GM23338 (cell line): Measurements from ENCODE around the gene TARBP1. TPM values are rescaled to one million over a fixed set of nuclear protein-coding genes. Genes with fewer than 3 reads are reported as not detected.

Experiments
- ATAC-seq: fragments of 200-7000 bp; cut with Tn5 transposase; 3 replicates; pipeline ENCODE4 v1.9.1; 2020
- DNase-seq: peaks from one replicate; pipeline ENCODE4 v3.0.0-alpha.2; 2015; ENCODE audit warnings: low spot score
- H2AFZ ChIP-seq: fragments of 200-600 bp; sonication (generic); 2 replicates; pipeline ENCODE4 v1.8.0; 2016; ENCODE audit warnings: antibody characterized with exemption, mild to moderate bottlenecking, moderate library complexity
- H3F3A ChIP-seq: fragments of 200-600 bp; sonication (generic); replicated peaks from 2 replicates; pipeline ENCODE4 v1.8.0; 2017; ENCODE audit warnings: antibody characterized with exemption, mixed run types, low read depth
- H3K27ac ChIP-seq: fragments of 200-600 bp; sonication (generic); 2 replicates; pipeline ENCODE4 v1.6.1; 2016; ENCODE audit warnings: low read depth
- H3K27me3 ChIP-seq: fragments of 200-600 bp; sonication (generic); 2 replicates; pipeline ENCODE4 v1.8.0; 2016; ENCODE audit warnings: mild to moderate bottlenecking, mixed run types, moderate library complexity; ENCODE audit not compliant: insufficient read depth
- H3K36me3 ChIP-seq: fragments of 200-600 bp; sonication (generic); 2 replicates; pipeline ENCODE4 v1.8.0; 2016; ENCODE audit warnings: mild to moderate bottlenecking; ENCODE audit not compliant: insufficient read depth
- H3K4me1 ChIP-seq: fragments of 200-600 bp; sonication (generic); 2 replicates; pipeline ENCODE4 v1.8.0; 2016; ENCODE audit warnings: mild to moderate bottlenecking, moderate library complexity; ENCODE audit not compliant: insufficient read depth
- H3K4me2 ChIP-seq: fragments of 200-600 bp; sonication (generic); 2 replicates; pipeline ENCODE4 v1.7.1; 2017; ENCODE audit warnings: mixed run types
- H3K4me3 ChIP-seq: fragments of 200-600 bp; sonication (generic); 2 replicates; pipeline ENCODE4 v1.6.1; 2016; ENCODE audit warnings: mixed run types
- H3K79me2 ChIP-seq: fragments of 200-600 bp; sonication (generic); replicated peaks from 2 replicates; pipeline ENCODE4 v1.8.0; 2017; ENCODE audit warnings: mild to moderate bottlenecking; ENCODE audit not compliant: insufficient read depth
- H3K9me2 ChIP-seq: fragments of 200-600 bp; sonication (generic); 2 replicates; pipeline ENCODE4 v1.8.0; 2017; ENCODE audit not compliant: insufficient read depth
- H4K20me1 ChIP-seq: fragments of 200-600 bp; sonication (generic); replicated peaks from 2 replicates; pipeline ENCODE4 v1.8.0; 2017; ENCODE audit warnings: mild to moderate bottlenecking; ENCODE audit not compliant: insufficient read depth
- H3K27ac Mint-ChIP-seq: 2 replicates; pipeline ENCODE4 v1.8.0; 2020; ENCODE audit warnings: inconsistent platforms, mild to moderate bottlenecking, moderate library complexity, mixed read lengths
- H3K27me3 Mint-ChIP-seq: 3 replicates; pipeline ENCODE4 v1.8.0; 2022; ENCODE audit warnings: low read depth, mild to moderate bottlenecking, moderate library complexity, mixed read lengths, inconsistent platforms; ENCODE audit not compliant: insufficient read depth, poor library complexity
- H3K36me3 Mint-ChIP-seq: 3 replicates; pipeline ENCODE4 v1.8.0; 2021; ENCODE audit warnings: low read depth, mild to moderate bottlenecking, inconsistent platforms, moderate library complexity, mixed read lengths
- H3K4me1 Mint-ChIP-seq: 3 replicates; pipeline ENCODE4 v1.8.0; 2020; ENCODE audit warnings: mild to moderate bottlenecking, inconsistent platforms, mixed read lengths
- H3K4me3 Mint-ChIP-seq: 3 replicates; pipeline ENCODE4 v1.8.0; 2021; ENCODE audit warnings: moderate library complexity, mild to moderate bottlenecking, inconsistent platforms, mixed read lengths
- H3K9me3 Mint-ChIP-seq: 3 replicates; pipeline ENCODE4 v1.8.0; 2020; ENCODE audit warnings: moderate library complexity, mild to moderate bottlenecking, inconsistent platforms, mixed read lengths
- CREB1 ChIP-seq: fragments of 250-450 bp; sonication (Bioruptor Pico); IDR thresholded peaks from 2 replicates; pipeline ENCODE4 v1.5.0; 2020; ENCODE audit warnings: low read depth, mild to moderate bottlenecking, moderate library complexity
- EZH2 ChIP-seq: fragments of 200-600 bp; sonication (generic); IDR thresholded peaks from one replicate; pipeline ENCODE4 v1.8.0; 2017; ENCODE audit warnings: antibody characterized with exemption, mild to moderate bottlenecking, low read depth; ENCODE audit not compliant: unreplicated experiment
- EZH2phosphoT487 ChIP-seq: fragments of 200-600 bp; sonication (generic); IDR thresholded peaks from one replicate; pipeline ENCODE4 v1.8.1; 2018; ENCODE audit warnings: antibody characterized with exemption; ENCODE audit not compliant: unreplicated experiment
- JUNB ChIP-seq: IDR thresholded peaks from one replicate; pipeline ENCODE4 v1.6.1; 2016; ENCODE audit warnings: antibody characterized with exemption; ENCODE audit not compliant: unreplicated experiment
- NANOG ChIP-seq: IDR thresholded peaks from 2 replicates; pipeline ENCODE4 v1.6.1; 2016; ENCODE audit warnings: antibody characterized with exemption, borderline replicate concordance
- POLR2AphosphoS5 ChIP-seq: IDR thresholded peaks from 2 replicates; pipeline ENCODE4 v1.6.1; 2016; ENCODE audit warnings: antibody characterized with exemption, low read depth
- STAT1 ChIP-seq: IDR thresholded peaks from one replicate; pipeline ENCODE4 v1.6.1; 2016; ENCODE audit warnings: antibody characterized with exemption; ENCODE audit not compliant: unreplicated experiment
- ZNF114 ChIP-seq: fragments of 250-450 bp; sonication (Bioruptor Pico); IDR thresholded peaks from 2 replicates; pipeline ENCODE4 v1.5.0; 2020; ENCODE audit warnings: mild to moderate bottlenecking, moderate library complexity
- ZNF331 ChIP-seq: fragments of 250-450 bp; sonication (Bioruptor Pico); IDR thresholded peaks from 2 replicates; pipeline ENCODE4 v1.5.0; 2020; ENCODE audit warnings: low read depth, mild to moderate bottlenecking, moderate library complexity
- polyA plus RNA-seq: library from polyadenylated mRNA; unstranded; fragments of >200 nt; fragmentation: Nextera tagmentation; extraction: Ambion mirVana; gene quantifications from 2 replicates; pipeline ENCODE4 v1.2.1, GENCODE V29; 2016
- total RNA-seq: library from RNA; depleted of rRNA; stranded (reverse); fragments of >200 nt; shearing (Covaris generic); gene quantifications from 2 replicates; pipeline ENCODE4 v1.2.3, GENCODE V29; 2014
- TF ChIP-seq, protein P1 (sequence below): IDR thresholded peaks from one replicate; pipeline ENCODE4 v1.6.1; 2018; ENCODE audit warnings: antibody characterized with exemption; ENCODE audit not compliant: unreplicated experiment
- TF ChIP-seq, protein P2 (sequence below): IDR thresholded peaks from 2 replicates; pipeline ENCODE4 v1.6.1; 2016; ENCODE audit warnings: antibody characterized with exemption
- TF ChIP-seq, protein P3 (sequence below): fragments of 250-450 bp; sonication (Bioruptor Pico); IDR thresholded peaks from 2 replicates; pipeline ENCODE4 v1.5.0; 2020; ENCODE audit warnings: mild to moderate bottlenecking, moderate library complexity
- TF ChIP-seq, protein P4 (sequence below), 2 experiments: fragments of 200-600 bp in 1 of 2; sonication (generic) in 1 of 2; conservative IDR thresholded peaks; 2 replicates each; pipeline versions ENCODE4 v1.5.1 to v1.6.1; 2016 to 2017; ENCODE audit warnings: antibody characterized with exemption in 2 of 2, low read depth in 2 of 2, mild to moderate bottlenecking in 2 of 2, moderate library complexity in 1 of 2

Gene TARBP1
- total and polyA plus RNA-seq, 2 experiments from 2014 or later, result 14.9 to 18.8 TPM

DNA sequence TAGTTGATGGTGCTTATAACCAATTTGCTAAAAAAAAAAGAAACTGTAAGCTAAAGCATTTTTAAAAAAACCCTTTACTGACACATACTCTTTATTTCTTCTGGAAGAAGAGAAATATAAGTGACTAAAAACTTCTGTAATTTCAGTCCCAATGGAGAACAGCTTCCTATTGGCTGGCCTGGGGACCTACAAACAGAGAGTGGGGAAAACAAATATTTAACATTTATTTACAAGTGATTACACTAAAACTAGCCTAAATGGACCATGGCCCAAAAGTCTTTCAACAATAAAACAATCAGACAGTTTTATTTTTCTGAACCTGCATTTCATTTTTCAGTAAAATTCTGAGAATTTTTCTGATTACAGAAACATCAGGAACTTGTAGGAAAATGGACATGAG lies 15.2 kb downstream of the TARBP1 start:
- peaks cover 36% of the 10 kb centered on the region; the same call in 2 of the 3 replicates for H3K36me3 Mint-ChIP-seq
- Histone ChIP-seq H3K4me2 (no peak overlapping the region), H3K27me3 (no peaks in the 10 kb centered on the region), H3K27ac (no peak overlapping the region), H3K79me2 (no peaks in the 10 kb centered on the region), H4K20me1 (0 out of 2 replicates have a peak, but pooled peaks cover under 1% of the 10 kb centered on the region), H3K4me1 (no peaks in the 10 kb centered on the region), H3K4me3 (no peak overlapping the region), H3K36me3 (no peaks in the 10 kb centered on the region), H3K9me2 (no peaks in the 10 kb centered on the region), H2AFZ (no peak overlapping the region), H3F3A (no peaks in the 10 kb centered on the region)
- no peaks in the 10 kb centered on the region for H3K27me3 Mint-ChIP-seq
- DNase-seq, result no peak
- H3K27ac Mint-ChIP-seq, result no peak overlapping the region
- ATAC-seq, result no peak
- H3K4me1 Mint-ChIP-seq, result no peaks in the 10 kb centered on the region
- no peak overlapping the region for H3K4me3 Mint-ChIP-seq
- no peak for TF ChIP-seq EZH2
- TF ChIP-seq, protein P1, sequence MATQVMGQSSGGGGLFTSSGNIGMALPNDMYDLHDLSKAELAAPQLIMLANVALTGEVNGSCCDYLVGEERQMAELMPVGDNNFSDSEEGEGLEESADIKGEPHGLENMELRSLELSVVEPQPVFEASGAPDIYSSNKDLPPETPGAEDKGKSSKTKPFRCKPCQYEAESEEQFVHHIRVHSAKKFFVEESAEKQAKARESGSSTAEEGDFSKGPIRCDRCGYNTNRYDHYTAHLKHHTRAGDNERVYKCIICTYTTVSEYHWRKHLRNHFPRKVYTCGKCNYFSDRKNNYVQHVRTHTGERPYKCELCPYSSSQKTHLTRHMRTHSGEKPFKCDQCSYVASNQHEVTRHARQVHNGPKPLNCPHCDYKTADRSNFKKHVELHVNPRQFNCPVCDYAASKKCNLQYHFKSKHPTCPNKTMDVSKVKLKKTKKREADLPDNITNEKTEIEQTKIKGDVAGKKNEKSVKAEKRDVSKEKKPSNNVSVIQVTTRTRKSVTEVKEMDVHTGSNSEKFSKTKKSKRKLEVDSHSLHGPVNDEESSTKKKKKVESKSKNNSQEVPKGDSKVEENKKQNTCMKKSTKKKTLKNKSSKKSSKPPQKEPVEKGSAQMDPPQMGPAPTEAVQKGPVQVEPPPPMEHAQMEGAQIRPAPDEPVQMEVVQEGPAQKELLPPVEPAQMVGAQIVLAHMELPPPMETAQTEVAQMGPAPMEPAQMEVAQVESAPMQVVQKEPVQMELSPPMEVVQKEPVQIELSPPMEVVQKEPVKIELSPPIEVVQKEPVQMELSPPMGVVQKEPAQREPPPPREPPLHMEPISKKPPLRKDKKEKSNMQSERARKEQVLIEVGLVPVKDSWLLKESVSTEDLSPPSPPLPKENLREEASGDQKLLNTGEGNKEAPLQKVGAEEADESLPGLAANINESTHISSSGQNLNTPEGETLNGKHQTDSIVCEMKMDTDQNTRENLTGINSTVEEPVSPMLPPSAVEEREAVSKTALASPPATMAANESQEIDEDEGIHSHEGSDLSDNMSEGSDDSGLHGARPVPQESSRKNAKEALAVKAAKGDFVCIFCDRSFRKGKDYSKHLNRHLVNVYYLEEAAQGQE, result no peak
- no peak for TF ChIP-seq POLR2AphosphoS5
- no peak for TF ChIP-seq EZH2phosphoT487
- TF ChIP-seq NANOG, result no peak
- TF ChIP-seq, protein P2, sequence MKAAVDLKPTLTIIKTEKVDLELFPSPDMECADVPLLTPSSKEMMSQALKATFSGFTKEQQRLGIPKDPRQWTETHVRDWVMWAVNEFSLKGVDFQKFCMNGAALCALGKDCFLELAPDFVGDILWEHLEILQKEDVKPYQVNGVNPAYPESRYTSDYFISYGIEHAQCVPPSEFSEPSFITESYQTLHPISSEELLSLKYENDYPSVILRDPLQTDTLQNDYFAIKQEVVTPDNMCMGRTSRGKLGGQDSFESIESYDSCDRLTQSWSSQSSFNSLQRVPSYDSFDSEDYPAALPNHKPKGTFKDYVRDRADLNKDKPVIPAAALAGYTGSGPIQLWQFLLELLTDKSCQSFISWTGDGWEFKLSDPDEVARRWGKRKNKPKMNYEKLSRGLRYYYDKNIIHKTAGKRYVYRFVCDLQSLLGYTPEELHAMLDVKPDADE, result no peak
- TF ChIP-seq, protein P3, sequence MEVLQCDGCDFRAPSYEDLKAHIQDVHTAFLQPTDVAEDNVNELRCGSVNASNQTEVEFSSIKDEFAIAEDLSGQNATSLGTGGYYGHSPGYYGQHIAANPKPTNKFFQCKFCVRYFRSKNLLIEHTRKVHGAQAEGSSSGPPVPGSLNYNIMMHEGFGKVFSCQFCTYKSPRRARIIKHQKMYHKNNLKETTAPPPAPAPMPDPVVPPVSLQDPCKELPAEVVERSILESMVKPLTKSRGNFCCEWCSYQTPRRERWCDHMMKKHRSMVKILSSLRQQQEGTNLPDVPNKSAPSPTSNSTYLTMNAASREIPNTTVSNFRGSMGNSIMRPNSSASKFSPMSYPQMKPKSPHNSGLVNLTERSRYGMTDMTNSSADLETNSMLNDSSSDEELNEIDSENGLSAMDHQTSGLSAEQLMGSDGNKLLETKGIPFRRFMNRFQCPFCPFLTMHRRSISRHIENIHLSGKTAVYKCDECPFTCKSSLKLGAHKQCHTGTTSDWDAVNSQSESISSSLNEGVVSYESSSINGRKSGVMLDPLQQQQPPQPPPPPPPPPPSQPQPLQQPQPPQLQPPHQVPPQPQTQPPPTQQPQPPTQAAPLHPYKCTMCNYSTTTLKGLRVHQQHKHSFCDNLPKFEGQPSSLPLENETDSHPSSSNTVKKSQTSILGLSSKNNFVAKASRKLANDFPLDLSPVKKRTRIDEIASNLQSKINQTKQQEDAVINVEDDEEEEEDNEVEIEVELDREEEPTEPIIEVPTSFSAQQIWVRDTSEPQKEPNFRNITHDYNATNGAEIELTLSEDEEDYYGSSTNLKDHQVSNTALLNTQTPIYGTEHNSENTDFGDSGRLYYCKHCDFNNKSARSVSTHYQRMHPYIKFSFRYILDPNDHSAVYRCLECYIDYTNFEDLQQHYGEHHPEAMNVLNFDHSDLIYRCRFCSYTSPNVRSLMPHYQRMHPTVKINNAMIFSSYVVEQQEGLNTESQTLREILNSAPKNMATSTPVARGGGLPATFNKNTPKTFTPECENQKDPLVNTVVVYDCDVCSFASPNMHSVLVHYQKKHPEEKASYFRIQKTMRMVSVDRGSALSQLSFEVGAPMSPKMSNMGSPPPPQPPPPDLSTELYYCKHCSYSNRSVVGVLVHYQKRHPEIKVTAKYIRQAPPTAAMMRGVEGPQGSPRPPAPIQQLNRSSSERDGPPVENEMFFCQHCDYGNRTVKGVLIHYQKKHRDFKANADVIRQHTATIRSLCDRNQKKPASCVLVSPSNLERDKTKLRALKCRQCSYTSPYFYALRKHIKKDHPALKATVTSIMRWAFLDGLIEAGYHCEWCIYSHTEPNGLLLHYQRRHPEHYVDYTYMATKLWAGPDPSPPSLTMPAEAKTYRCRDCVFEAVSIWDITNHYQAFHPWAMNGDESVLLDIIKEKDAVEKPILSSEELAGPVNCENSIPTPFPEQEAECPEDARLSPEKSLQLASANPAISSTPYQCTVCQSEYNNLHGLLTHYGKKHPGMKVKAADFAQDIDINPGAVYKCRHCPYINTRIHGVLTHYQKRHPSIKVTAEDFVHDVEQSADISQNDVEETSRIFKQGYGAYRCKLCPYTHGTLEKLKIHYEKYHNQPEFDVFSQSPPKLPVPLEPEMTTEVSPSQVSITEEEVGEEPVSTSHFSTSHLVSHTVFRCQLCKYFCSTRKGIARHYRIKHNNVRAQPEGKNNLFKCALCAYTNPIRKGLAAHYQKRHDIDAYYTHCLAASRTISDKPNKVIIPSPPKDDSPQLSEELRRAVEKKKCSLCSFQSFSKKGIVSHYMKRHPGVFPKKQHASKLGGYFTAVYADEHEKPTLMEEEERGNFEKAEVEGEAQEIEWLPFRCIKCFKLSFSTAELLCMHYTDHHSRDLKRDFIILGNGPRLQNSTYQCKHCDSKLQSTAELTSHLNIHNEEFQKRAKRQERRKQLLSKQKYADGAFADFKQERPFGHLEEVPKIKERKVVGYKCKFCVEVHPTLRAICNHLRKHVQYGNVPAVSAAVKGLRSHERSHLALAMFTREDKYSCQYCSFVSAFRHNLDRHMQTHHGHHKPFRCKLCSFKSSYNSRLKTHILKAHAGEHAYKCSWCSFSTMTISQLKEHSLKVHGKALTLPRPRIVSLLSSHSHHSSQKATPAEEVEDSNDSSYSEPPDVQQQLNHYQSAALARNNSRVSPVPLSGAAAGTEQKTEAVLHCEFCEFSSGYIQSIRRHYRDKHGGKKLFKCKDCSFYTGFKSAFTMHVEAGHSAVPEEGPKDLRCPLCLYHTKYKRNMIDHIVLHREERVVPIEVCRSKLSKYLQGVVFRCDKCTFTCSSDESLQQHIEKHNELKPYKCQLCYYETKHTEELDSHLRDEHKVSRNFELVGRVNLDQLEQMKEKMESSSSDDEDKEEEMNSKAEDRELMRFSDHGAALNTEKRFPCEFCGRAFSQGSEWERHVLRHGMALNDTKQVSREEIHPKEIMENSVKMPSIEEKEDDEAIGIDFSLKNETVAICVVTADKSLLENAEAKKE (CRISPR knock-in tag), result no peak
- no peak for TF ChIP-seq JUNB
- TF ChIP-seq, protein P4, sequence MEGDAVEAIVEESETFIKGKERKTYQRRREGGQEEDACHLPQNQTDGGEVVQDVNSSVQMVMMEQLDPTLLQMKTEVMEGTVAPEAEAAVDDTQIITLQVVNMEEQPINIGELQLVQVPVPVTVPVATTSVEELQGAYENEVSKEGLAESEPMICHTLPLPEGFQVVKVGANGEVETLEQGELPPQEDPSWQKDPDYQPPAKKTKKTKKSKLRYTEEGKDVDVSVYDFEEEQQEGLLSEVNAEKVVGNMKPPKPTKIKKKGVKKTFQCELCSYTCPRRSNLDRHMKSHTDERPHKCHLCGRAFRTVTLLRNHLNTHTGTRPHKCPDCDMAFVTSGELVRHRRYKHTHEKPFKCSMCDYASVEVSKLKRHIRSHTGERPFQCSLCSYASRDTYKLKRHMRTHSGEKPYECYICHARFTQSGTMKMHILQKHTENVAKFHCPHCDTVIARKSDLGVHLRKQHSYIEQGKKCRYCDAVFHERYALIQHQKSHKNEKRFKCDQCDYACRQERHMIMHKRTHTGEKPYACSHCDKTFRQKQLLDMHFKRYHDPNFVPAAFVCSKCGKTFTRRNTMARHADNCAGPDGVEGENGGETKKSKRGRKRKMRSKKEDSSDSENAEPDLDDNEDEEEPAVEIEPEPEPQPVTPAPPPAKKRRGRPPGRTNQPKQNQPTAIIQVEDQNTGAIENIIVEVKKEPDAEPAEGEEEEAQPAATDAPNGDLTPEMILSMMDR (conservative IDR thresholded peaks at IDR 0.05; ENCODE audit: low read depth in 2 of 2), result no peak
- no peak for TF ChIP-seq CREB1
- no peak for TF ChIP-seq STAT1
- no peak for TF ChIP-seq ZNF114 (CRISPR knock-in tag)
- no peak for TF ChIP-seq ZNF331 (CRISPR knock-in tag)
- H3K9me3 Mint-ChIP-seq, result no peaks in the 10 kb centered on the region
